CD4-positive, alpha-beta memory T cell (primary cell): ENCODE results near the gene CAND1. TPM values are rescaled to one million over a fixed set of nuclear protein-coding genes. Genes with fewer than 3 reads are reported as not detected.

ENCODE experiments used
- CTCF ChIA-PET: fragments of 350-600 bp; sonication (Branson Sonifier 250); formaldehyde crosslinking; loops from one replicate; lab custom pipeline; 2021; ENCODE audit warnings: inconsistent platforms; ENCODE audit not compliant: partially characterized antibody; lab: Charles Lee
- POLR2A ChIA-PET: fragments of 350-600 bp; sonication (Branson Sonifier 250); formaldehyde crosslinking; loops from one replicate; lab custom pipeline; 2021; ENCODE audit not compliant: partially characterized antibody; lab: Charles Lee
- DNase-seq, 5 donors: peaks; one replicate each; pipeline versions ENCODE4 v3.0.0 to v3.0.0-alpha.2; 2020 to 2022; ENCODE audit warnings: mixed read lengths in 1 of 5
- H3K27ac ChIP-seq: one replicate; pipeline ENCODE4 v1.7.0; 2013; ENCODE audit warnings: low read depth, low read length
- H3K27me3 ChIP-seq: 2 replicates; pipeline ENCODE4 v1.7.0; 2013; ENCODE audit warnings: mild to moderate bottlenecking, low read length, moderate library complexity; ENCODE audit not compliant: insufficient read depth
- H3K36me3 ChIP-seq: 2 replicates; pipeline ENCODE4 v1.7.0; 2013; ENCODE audit warnings: mild to moderate bottlenecking, low read length, moderate library complexity; ENCODE audit not compliant: insufficient read depth
- H3K4me1 ChIP-seq: 2 replicates; pipeline ENCODE4 v1.7.0; 2013; ENCODE audit warnings: mild to moderate bottlenecking, low read length, moderate library complexity; ENCODE audit not compliant: insufficient read depth
- H3K4me3 ChIP-seq, 2 donors: one replicate each; pipeline ENCODE4 v1.7.0; 2013; ENCODE audit warnings: low read length in 2 of 2, mild to moderate bottlenecking in 1 of 2
- H3K9me3 ChIP-seq, 2 donors: one replicate each; pipeline ENCODE4 v1.7.0; 2013; ENCODE audit warnings: low read length in 2 of 2, control low read depth in 1 of 2; ENCODE audit not compliant: control insufficient read depth in 1 of 2
- H3K27ac Mint-ChIP-seq, 7 donors: one replicate each; pipeline ENCODE4 v1.8.0; 2020 to 2021; ENCODE audit warnings: mixed read lengths in 7 of 7, mild to moderate bottlenecking in 6 of 7, inconsistent platforms in 3 of 7, moderate library complexity in 3 of 7
- H3K27me3 Mint-ChIP-seq, 2 donors: one replicate each; pipeline ENCODE4 v1.8.0; 2020 to 2021; ENCODE audit warnings: mixed read lengths in 2 of 2
- H3K36me3 Mint-ChIP-seq, 2 donors: one replicate each; pipeline ENCODE4 v1.8.0; 2020 to 2021; ENCODE audit warnings: mixed read lengths in 2 of 2, inconsistent platforms in 1 of 2, mild to moderate bottlenecking in 1 of 2
- H3K4me1 Mint-ChIP-seq, 4 donors: one replicate each; pipeline ENCODE4 v1.8.0; 2020 to 2021; ENCODE audit warnings: mixed read lengths in 4 of 4, mild to moderate bottlenecking in 1 of 4
- H3K4me3 Mint-ChIP-seq, 8 donors: one replicate each; pipeline ENCODE4 v1.8.0; 2020 to 2021; ENCODE audit warnings: mixed read lengths in 8 of 8, mild to moderate bottlenecking in 7 of 8, moderate library complexity in 6 of 8, inconsistent platforms in 3 of 8
- H3K9me3 Mint-ChIP-seq, 8 donors: one replicate each; pipeline ENCODE4 v1.8.0; 2020 to 2021; ENCODE audit warnings: mixed read lengths in 8 of 8, mild to moderate bottlenecking in 5 of 8, inconsistent platforms in 3 of 8, moderate library complexity in 1 of 8
- intact Hi-C: fragments of 100-400 bp; cut with micrococcal nuclease; formaldehyde crosslinking; loops from one replicate; pipeline ENCODE4 v1.15.1; 2023
- polyA plus RNA-seq, 2 donors: library from polyadenylated mRNA; unstranded; fragments of 300-500 nt; fragmentation: Illumina TruSeq; gene quantifications; one replicate each; pipeline ENCODE4 v1.2.3, GENCODE V29; 2021
- total RNA-seq, 2 experiments: library from RNA; stranded (reverse); gene quantifications; one replicate each; pipeline ENCODE4 v1.2.3, GENCODE V29; 2021

CAND1 gene
- total and polyA plus RNA-seq, 4 experiments from 2014 or later = 75.5 to 124 (median 101) TPM

GRCh38 chr12:67290378-67290777, 21.2 kb downstream of the CAND1 start:
- Histone ChIP-seq H3K4me3 (no peak overlapping the region), H3K9me3 (no peaks in the 10 kb centered on the region), H3K36me3 (peaks cover 4% of the 10 kb centered on the region), H3K27me3 (no peaks in the 10 kb centered on the region), H3K4me1 (peaks cover 18% of the 10 kb centered on the region), H3K27ac (no peak overlapping the region)
- POLR2A ChIA-PET = interaction anchor here (1.2 kb wide), 1 partner anchor 21 kb away, joined by 4 read pairs; the partner anchor contains the start of gene CAND1
- no peak for DNase-seq
- Mint-ChIP-seq H3K9me3 (no peaks in the 10 kb centered on the region), H3K4me1 (peaks cover 37 to 53% (median 42%) of the 10 kb centered on the region in 4 donors), H3K4me3 (peak overlapping the region in 1 of 8 donors; percentile 30), H3K36me3 (peaks cover 58 to 62% of the 10 kb centered on the region in 2 donors), H3K27me3 (no peaks in the 10 kb centered on the region), H3K27ac (peak overlapping the region in 1 of 7 donors; percentile 68)
- CTCF ChIA-PET = no interaction called here
- intact Hi-C loops = no loop called here

- no peaks in the 10 kb centered on the region for H3K9me3 ChIP-seq
- ChIA-PET POLR2A (no interaction called here), CTCF (interaction anchor here (1.1 kb wide), 1 partner anchor 56 kb away, joined by 3 read pairs; no protein-coding TSS in a partner anchor)
- no peaks in the 10 kb centered on the region for H3K27me3 ChIP-seq
- no peak for DNase-seq
- Mint-ChIP-seq H3K4me3 (no peak overlapping the region), H3K9me3 (no peaks in the 10 kb centered on the region), H3K36me3 (peaks cover 70 to 80% of the 10 kb centered on the region in 2 donors), H3K27me3 (no peaks in the 10 kb centered on the region), H3K27ac (peak overlapping the region in 1 of 7 donors; percentile 14), H3K4me1 (peaks cover 6 to 23% (median 10%) of the 10 kb centered on the region in 4 donors)
- intact Hi-C loops = no loop called here
- no peak overlapping the region for H3K27ac ChIP-seq
- no peak overlapping the region for H3K4me3 ChIP-seq
- peaks cover 37% of the 10 kb centered on the region for H3K36me3 ChIP-seq
- no peaks in the 10 kb centered on the region for H3K4me1 ChIP-seq
These were observed 30.4 kb downstream of the CAND1 start for GRCh38 chr12:67299526-67299925.

GRCh38 chr12:67299926-67300325, 30.8 kb downstream of the CAND1 start:
- no peaks in the 10 kb centered on the region for H3K9me3 Mint-ChIP-seq
- CTCF ChIA-PET = interaction anchor here (1.1 kb wide), 1 partner anchor 56 kb away, joined by 3 read pairs; no protein-coding TSS in a partner anchor
- Histone ChIP-seq H3K27me3 (no peaks in the 10 kb centered on the region), H3K36me3 (peaks cover 35% of the 10 kb centered on the region), H3K4me3 (no peak overlapping the region), H3K9me3 (no peaks in the 10 kb centered on the region), H3K4me1 (no peaks in the 10 kb centered on the region), H3K27ac (no peak overlapping the region)
- peaks cover 67 to 78% of the 10 kb centered on the region in 2 donors for H3K36me3 Mint-ChIP-seq
- H3K27ac Mint-ChIP-seq = peak overlapping the region in 3 of 7 donors; percentile 9 to 30 (median 14)
- no peaks in the 10 kb centered on the region for H3K27me3 Mint-ChIP-seq
- intact Hi-C loops = no loop called here
- no peak for DNase-seq
- H3K4me3 Mint-ChIP-seq = no peak overlapping the region
- POLR2A ChIA-PET = no interaction called here
- peaks cover 6 to 20% (median 10%) of the 10 kb centered on the region in 4 donors for H3K4me1 Mint-ChIP-seq

DNA sequence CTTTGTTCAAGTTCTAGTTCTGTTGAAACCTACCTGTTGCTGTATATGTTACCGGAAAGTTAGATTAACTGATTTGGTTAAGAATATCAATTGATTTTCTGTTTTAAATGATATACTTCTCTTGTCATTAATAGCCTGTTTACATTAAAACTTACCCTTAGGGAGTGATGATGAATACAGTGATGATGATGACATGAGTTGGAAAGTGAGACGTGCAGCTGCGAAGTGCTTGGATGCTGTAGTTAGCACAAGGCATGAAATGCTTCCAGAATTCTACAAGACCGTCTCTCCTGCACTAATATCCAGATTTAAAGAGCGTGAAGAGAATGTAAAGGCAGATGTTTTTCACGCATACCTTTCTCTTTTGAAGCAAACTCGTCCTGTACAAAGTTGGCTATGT, 33.0 kb downstream of the CAND1 start:
- Histone ChIP-seq H3K9me3 (no peaks in the 10 kb centered on the region), H3K4me1 (no peaks in the 10 kb centered on the region), H3K4me3 (no peak overlapping the region), H3K36me3 (peaks cover 53% of the 10 kb centered on the region), H3K27ac (no peak overlapping the region), H3K27me3 (no peaks in the 10 kb centered on the region)
- H3K4me1 Mint-ChIP-seq = peaks cover 3 to 13% (median 6%) of the 10 kb centered on the region in 4 donors
- H3K4me3 Mint-ChIP-seq = no peak overlapping the region
- intact Hi-C loops = no loop called here
- DNase-seq = no peak
- no peaks in the 10 kb centered on the region for H3K27me3 Mint-ChIP-seq
- CTCF ChIA-PET = interaction anchor here (0.9 kb wide), 1 partner anchor 141 kb away, joined by 3 read pairs; no protein-coding TSS in a partner anchor
- H3K9me3 Mint-ChIP-seq = no peaks in the 10 kb centered on the region
- H3K36me3 Mint-ChIP-seq = peaks cover 75 to 83% of the 10 kb centered on the region in 2 donors
- POLR2A ChIA-PET = interaction anchor here (1.2 to 1.3 kb wide), 2 partner anchors 32 to 33 kb away, joined by 3 to 5 read pairs; partner anchors contain the start of gene CAND1
- H3K27ac Mint-ChIP-seq = no peak overlapping the region

- Mint-ChIP-seq H3K27me3 (no peaks in the 10 kb centered on the region), H3K27ac (no peak overlapping the region), H3K36me3 (peaks cover 78 to 84% of the 10 kb centered on the region in 2 donors), H3K4me3 (no peak overlapping the region), H3K9me3 (no peaks in the 10 kb centered on the region), H3K4me1 (peaks cover 1 to 5% (median 3%) of the 10 kb centered on the region in 4 donors)
- Histone ChIP-seq H3K27ac (no peak overlapping the region), H3K27me3 (no peaks in the 10 kb centered on the region), H3K4me1 (no peaks in the 10 kb centered on the region), H3K9me3 (no peaks in the 10 kb centered on the region), H3K36me3 (peaks cover 67% of the 10 kb centered on the region), H3K4me3 (no peak overlapping the region)
- POLR2A ChIA-PET = interaction anchor here (1.1 kb wide), 1 partner anchor 36 kb away, joined by 4 read pairs; the partner anchor contains the start of gene CAND1
- CTCF ChIA-PET = interaction anchor here (1.9 kb wide), 1 partner anchor 36 kb away, joined by 5 read pairs; the partner anchor contains the start of gene CAND1
- no peak for DNase-seq
- intact Hi-C loops = no loop called here
These were observed 36.4 kb downstream of the CAND1 start for GRCh38 chr12:67305544-67305943.

- Histone ChIP-seq H3K9me3 (no peaks in the 10 kb centered on the region), H3K27ac (no peak overlapping the region), H3K4me3 (no peak overlapping the region), H3K4me1 (no peaks in the 10 kb centered on the region), H3K27me3 (no peaks in the 10 kb centered on the region), H3K36me3 (peaks cover 79% of the 10 kb centered on the region)
- intact Hi-C loops = no loop called here
- H3K4me3 Mint-ChIP-seq = no peak overlapping the region
- POLR2A ChIA-PET = no interaction called here
- no peaks in the 10 kb centered on the region for H3K27me3 Mint-ChIP-seq
- DNase-seq = no peak
- H3K4me1 Mint-ChIP-seq = peaks cover 1 to 5% (median 2%) of the 10 kb centered on the region in 4 donors
- peaks cover 83 to 89% of the 10 kb centered on the region in 2 donors for H3K36me3 Mint-ChIP-seq
- CTCF ChIA-PET = interaction anchor here (1.9 kb wide), 1 partner anchor 38 kb away, joined by 5 read pairs; the partner anchor contains the start of gene CAND1
- H3K27ac Mint-ChIP-seq = no peak overlapping the region
- no peaks in the 10 kb centered on the region for H3K9me3 Mint-ChIP-seq
These were observed 37.6 kb downstream of the CAND1 start for GRCh38 chr12:67306712-67307111.

DNA sequence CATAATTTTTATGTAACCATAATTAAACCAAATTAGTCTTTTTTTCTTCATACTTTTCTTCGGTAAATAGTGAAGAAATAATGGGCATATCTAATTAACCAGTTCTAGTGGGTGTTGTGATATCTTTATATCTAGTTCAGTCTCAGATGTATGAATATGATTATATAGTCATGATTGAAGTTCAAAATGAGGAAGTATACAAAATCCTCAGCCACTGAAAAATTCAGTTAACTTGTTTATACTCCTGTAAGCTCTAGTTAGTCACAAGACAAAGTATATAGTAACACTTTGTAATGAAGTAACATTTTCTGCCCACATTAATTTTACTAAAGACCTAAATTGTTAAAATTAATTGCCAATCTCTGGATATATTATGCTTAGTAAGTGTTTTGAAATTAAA, 46.5 kb downstream of the CAND1 start:
- Histone ChIP-seq H3K27ac (no peak overlapping the region), H3K9me3 (no peaks in the 10 kb centered on the region), H3K4me3 (no peak overlapping the region), H3K4me1 (peaks cover 3% of the 10 kb centered on the region), H3K27me3 (no peaks in the 10 kb centered on the region), H3K36me3 (peaks cover 23% of the 10 kb centered on the region)
- DNase-seq = no peak
- H3K4me3 Mint-ChIP-seq = no peak overlapping the region
- peaks cover 50 to 55% of the 10 kb centered on the region in 2 donors for H3K36me3 Mint-ChIP-seq
- peaks cover 2 to 9% (median 8%) of the 10 kb centered on the region in 4 donors for H3K4me1 Mint-ChIP-seq
- no peaks in the 10 kb centered on the region for H3K9me3 Mint-ChIP-seq
- H3K27me3 Mint-ChIP-seq = no peaks in the 10 kb centered on the region
- CTCF ChIA-PET = no interaction called here
- intact Hi-C loops = no loop called here
- POLR2A ChIA-PET = no interaction called here
- no peak overlapping the region for H3K27ac Mint-ChIP-seq
